SW 1271 (cell line): Measurements from ENCODE around the gene KIRREL3.
A peak's percentile ranks its signal among the peaks of the same experiment; 100 is the strongest.

ENCODE experiments used
- DNase-seq, 2 experiments: peaks; one replicate each; lab custom pipeline; 2025; lab: John Stamatoyannopoulos, UW

KIRREL3 gene

GRCh38 chr11:126573325-126573978, 427.1 kb downstream of the KIRREL3 start:
- DNase-seq: no peak

DNA sequence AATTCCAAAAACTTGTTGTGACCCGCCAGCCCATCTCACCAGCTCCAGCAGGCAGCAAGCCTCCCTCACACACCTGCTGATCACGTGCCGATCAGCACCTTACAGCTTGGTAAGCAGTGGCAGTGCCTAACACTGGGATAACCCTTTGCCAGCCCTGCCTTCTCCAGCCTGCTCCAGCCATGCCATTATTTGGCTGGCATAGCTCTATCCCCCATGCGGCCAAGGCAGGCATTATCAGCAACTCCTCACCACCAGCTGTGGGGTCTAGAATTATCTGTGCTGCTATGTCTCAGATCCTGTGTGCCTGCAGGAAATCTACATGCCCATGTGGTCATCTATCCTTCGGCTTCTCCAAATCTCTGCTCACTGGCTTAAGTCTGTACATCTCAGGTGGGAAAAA, 430.1 kb downstream of the KIRREL3 start:
- DNase-seq: no peak

- no peak for DNase-seq
These were observed 433.2 kb downstream of the KIRREL3 start for GRCh38 chr11:126567419-126567818.

- DNase-seq: no peak
These were observed 436.0 kb downstream of the KIRREL3 start for GRCh38 chr11:126564566-126564965.

- no peak for DNase-seq
These were observed 439.2 kb downstream of the KIRREL3 start for GRCh38 chr11:126561327-126561893.

DNA sequence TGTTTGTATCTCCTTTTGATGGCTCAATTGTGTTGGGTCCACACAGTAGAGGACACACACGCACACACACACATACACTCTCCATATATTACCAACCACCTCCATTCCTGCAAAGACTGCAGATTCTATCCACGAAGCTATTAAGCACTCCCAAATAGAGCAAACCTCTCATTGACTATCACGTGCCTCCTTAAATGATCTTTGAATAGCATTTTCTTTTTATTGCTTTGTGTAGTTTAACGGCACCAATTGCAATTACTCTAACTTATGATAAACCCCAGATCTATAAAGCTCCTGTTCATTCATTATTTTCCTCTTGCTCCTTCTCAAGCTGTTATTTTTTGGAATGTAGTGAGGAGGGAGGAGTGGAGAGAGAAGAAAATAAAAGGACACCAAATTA, 440.3 kb downstream of the KIRREL3 start:
- DNase-seq: no peak

DNA sequence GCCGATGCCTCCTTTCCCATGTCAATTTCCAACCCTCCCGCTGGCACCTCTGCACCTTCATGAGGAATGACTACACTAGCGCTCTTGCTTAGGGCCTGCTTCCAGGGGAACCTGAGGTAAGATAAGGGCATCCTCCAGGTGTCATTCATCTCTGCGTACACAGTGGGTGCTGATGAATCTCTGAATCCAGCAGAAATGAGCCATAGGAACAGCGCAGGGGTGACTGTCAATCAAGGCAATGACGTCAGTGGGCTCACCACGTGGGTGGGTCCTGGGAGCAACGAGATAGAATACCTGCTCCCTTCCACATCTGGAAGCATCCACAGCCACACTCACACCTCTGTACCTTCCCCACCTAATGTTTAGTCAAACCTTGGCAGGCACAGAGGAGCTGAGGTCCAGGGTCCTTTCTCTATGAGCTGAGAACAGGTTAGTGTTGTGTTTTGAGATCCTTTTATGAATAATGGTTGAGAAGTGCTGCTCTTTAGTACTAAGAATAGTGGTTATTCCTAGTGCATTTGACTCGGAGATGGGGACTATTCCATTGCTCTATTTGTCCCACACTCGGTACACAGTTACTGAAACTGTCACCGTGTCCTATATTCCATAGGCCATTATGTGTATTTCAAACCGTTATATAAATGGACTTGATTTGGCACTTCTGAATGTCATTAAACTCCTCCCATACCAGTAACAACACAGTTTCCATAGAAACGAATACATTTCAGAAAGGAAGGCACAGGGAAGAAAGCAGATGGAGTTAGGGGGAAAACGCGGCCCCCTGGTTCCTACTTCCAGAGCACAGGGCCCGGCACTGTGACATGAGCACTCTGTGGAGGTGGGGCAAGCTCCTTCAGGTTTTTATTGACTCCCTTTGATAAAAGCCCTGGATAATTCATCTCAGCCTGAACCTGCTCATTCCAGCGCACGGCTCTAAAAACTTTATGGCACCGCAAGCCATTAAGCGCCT, 451.7 kb downstream of the KIRREL3 start:
- no peak for DNase-seq

DNA sequence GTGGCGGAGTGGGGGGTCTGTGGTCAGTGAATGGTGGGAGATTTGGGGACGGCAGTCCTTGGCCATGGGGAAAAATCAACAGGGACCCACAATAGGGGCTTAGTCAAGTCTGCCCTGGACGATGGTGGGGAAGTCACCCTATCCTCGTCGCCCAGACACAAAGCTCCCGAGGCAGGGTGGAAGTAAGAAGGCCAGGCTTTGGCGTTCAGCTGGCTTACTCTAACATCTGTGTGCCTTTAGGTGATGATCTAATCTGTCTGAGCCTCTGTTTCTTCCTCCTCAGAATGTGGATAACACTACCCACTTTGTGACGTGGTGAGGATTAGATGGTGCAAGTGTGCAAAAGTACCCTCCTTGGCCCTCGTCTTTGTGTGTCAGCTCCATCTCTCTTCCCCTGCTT, 452.9 kb downstream of the KIRREL3 start:
- no peak for DNase-seq

GRCh38 chr11:126547161-126547560, 453.4 kb downstream of the KIRREL3 start:
- peak in 1 of 2 experiments; percentile 33 for DNase-seq

DNA sequence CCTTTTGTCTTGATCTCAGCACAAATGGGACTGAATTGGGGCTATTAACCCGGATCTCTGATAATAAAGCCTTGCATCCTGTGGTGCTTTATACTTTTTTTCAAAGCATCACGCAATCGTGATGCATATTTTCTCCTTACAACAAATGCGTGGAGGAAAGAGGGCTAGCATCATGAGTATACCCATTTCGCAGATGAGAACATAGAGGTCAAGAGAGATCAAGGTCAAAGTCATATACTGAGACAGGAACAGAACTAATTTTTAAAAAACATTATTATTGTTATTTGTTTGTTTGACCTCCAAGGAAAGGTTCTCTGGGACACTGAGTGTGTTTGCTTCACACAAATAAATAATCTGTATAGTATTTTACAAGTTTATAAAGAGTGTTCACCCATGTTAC, 453.9 kb downstream of the KIRREL3 start:
- no peak for DNase-seq

DNA sequence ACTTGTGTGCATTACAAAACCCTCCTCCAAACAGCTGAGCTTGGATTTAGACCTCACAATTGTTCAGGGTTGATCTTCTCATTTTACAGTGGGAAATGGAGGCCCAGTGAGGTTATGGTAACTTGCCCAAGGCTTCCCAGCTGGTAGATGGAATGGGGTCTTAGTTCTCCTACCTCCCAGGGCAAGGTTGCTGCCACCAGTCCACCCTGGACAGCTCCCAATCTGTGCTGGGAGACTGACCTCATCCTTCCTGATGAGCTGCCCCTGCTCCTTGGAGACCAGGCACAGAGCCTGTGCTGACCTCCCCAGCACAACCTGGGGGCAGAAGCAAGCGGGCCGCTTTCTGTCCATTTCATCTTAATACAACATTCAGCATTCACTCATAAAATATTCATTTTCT, 454.4 kb downstream of the KIRREL3 start:
- DNase-seq: no peak

- DNase-seq: no peak
These were observed 455.5 kb downstream of the KIRREL3 start for GRCh38 chr11:126545057-126545555.

DNA sequence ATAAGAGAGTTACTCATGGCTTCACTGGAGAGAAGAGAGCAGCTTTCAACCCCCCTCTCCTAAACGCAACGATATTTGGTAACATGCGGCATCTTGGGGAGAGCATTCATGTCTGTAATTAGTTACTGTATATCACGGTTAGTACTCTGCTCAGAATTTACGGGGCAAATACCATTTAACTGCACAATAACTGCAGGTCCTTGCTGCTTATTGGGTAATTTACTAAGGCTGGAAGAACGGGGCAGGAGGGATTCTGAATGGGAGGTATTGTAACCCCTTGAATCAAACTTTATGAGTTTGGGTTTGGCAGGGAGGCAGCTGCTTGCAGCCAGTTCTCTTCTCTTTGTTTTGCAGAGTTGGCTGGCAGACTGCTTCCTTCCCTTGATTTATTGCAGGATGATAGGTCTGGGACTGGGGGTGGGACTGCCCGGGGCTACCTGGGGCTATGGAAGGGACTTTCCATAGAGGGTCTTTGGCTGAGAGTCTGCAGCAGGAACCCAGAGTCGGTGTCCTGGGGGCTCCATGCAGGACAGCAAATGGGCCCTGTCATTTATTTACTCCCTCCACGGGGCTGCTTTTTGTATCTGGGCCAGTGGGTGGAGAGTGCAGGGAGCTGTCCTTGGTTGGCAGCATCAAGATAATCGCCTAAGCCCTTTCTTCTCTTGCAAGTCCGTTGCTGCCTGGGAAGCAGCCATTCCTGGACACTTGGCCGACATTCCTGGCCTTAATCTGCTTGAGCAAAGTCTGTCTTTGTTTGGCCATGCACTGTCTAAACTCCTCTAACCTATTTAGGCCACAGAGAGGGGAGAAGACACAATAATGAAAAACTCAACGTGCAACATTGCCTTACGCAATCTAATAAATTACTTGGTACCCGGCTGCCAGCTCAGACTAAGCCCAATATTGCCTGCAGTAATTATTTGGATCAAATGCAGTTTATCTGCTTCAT, 456.2 kb downstream of the KIRREL3 start:
- DNase-seq: no peak

DNA sequence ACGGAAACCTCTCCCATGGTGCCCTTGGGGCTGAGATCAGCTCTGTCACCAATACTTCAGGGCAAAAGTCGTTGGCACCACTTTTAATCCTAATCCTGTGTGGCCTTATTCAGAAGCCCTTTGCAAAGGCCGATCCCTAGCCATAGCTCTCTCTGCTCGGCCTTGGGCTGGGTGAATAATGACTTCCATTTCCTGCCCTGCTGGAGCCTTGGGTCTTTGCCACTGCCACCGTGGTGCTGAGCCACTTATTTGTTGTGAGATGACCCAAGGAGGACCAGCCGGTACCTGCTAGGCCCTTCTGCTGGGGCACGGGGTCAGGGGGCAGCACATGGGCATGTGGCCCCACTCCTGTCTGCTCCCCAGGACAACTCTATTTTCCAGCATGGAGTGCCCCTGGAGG, 456.9 kb downstream of the KIRREL3 start:
- DNase-seq: no peak

- DNase-seq: no peak
These were observed 458.1 kb downstream of the KIRREL3 start for GRCh38 chr11:126542334-126543015.

DNA sequence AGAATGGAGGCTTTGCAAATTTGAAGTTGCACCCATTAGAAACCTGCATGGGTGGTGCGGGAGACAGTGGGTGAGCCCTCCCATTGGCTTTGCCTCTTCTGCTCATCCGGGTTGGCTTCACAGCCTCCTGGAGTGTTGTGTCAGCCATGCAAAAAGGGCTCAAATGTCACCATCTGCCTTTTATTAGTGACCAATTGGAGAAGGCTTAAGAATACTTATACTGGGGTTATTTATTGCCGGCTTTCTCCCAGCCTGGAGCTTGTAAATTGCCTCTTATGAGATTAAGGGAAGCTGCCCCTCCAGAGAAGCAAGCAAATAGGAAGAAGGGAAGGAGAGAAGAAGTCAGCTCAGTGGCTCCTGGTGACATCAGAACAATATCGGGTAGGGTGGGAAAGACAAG, 462.5 kb downstream of the KIRREL3 start:
- DNase-seq: no peak

DNA sequence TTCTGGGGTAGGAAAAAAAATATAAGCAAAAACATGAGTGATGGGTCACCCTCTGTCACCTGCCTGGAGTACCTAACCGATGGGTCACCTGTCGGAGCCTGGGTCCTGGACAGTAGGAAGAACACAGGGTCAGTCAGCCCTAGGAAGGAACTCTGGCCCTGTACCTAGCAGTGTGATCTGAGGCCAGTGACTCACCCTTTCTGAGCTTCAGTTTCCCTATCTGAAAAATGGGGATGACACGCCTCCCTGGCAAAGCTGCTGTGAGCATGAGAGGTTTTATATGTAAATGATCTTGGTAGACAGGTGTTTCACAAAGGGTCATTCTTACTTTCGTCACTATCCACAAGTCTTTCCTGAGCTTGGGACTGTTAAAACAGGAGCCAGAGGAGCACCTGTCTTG, 463.1 kb downstream of the KIRREL3 start:
- DNase-seq: no peak

- no peak for DNase-seq
These were observed 466.3 kb downstream of the KIRREL3 start for GRCh38 chr11:126534141-126534805.

DNA sequence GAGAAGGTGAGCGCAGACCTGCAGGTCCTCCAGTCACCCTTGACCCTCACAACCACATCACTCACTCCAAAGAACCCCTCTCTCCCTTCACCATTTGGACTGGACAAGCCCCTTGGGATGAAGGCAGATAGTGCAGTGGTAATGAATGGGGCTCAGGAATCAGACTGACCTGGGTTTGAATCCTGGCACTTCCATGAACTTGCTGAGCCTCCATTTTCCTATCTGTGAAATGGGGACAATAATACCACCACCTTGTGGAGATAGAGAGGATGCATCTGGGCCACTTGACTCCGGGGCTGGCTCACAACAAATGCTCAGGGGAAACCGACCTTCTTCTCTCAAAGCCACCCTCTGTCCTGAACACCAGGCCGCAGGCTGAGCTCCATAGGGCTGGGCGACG, 467.0 kb downstream of the KIRREL3 start:
- DNase-seq: no peak

GRCh38 chr11:126530416-126530815, 470.2 kb downstream of the KIRREL3 start:
- no peak for DNase-seq
